Fibroblast of mammary gland (primary cell): ENCODE measurements around the gene SVIL.

Source experiments
- DNase-seq: peaks from one replicate; pipeline ENCODE4 v3.0.0-alpha.2; 2010; ENCODE audit warnings: low read depth
- H3K4me3 ChIP-seq: 2 replicates; pipeline ENCODE4 v1.5.1; 2011; ENCODE audit warnings: low read depth, mild to moderate bottlenecking, low read length, moderate library complexity; ENCODE audit not compliant: control insufficient read depth
- TF ChIP-seq, protein P1 (sequence below): conservative IDR thresholded peaks from 2 replicates; pipeline ENCODE4 v1.5.1; 2011; ENCODE audit warnings: low read depth, low read length, inconsistent platforms; ENCODE audit not compliant: control insufficient read depth, insufficient read depth

SVIL gene

GRCh38 chr10:29532256-29532878 is 102.4 kb downstream of the SVIL start:
- H3K4me3 ChIP-seq, result no peak overlapping the region
- TF ChIP-seq, protein P1, sequence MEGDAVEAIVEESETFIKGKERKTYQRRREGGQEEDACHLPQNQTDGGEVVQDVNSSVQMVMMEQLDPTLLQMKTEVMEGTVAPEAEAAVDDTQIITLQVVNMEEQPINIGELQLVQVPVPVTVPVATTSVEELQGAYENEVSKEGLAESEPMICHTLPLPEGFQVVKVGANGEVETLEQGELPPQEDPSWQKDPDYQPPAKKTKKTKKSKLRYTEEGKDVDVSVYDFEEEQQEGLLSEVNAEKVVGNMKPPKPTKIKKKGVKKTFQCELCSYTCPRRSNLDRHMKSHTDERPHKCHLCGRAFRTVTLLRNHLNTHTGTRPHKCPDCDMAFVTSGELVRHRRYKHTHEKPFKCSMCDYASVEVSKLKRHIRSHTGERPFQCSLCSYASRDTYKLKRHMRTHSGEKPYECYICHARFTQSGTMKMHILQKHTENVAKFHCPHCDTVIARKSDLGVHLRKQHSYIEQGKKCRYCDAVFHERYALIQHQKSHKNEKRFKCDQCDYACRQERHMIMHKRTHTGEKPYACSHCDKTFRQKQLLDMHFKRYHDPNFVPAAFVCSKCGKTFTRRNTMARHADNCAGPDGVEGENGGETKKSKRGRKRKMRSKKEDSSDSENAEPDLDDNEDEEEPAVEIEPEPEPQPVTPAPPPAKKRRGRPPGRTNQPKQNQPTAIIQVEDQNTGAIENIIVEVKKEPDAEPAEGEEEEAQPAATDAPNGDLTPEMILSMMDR, result no peak
- DNase-seq, result no peak

- TF ChIP-seq, protein P1, result no peak
- H3K4me3 ChIP-seq, result no peak overlapping the region
- DNase-seq, result no peak
These were observed 104.4 kb downstream of the SVIL start for GRCh38 chr10:29530112-29530976.

- no peak overlapping the region for H3K4me3 ChIP-seq
- TF ChIP-seq, protein P1, result no peak
- DNase-seq, result no peak
These were observed 105.6 kb downstream of the SVIL start for GRCh38 chr10:29529146-29529545.

- TF ChIP-seq, protein P1, result no peak
- no peak overlapping the region for H3K4me3 ChIP-seq
- no peak for DNase-seq
These were observed 109.0 kb downstream of the SVIL start for GRCh38 chr10:29525762-29526161.

DNA sequence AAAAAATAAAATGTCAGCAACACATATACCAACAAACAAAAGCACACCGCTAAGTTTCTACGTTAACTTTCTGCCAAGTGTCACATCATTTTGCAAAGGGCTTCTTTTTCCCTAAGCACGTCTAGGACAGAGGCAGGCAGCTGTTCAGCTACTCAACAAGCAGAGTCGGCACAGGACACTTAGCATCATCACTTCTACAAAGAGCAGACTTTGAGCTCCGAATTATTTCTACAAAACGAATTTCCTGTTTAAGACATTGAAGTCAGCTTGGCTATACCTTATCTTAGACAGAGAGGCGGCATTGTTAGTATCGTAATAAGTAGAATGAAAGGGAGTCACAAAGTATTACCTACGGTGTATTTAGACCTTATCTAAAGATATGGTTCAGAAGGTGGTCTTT is 110.1 kb downstream of the SVIL start:
- no peak for DNase-seq
- TF ChIP-seq, protein P1, result no peak
- no peak overlapping the region for H3K4me3 ChIP-seq

DNA sequence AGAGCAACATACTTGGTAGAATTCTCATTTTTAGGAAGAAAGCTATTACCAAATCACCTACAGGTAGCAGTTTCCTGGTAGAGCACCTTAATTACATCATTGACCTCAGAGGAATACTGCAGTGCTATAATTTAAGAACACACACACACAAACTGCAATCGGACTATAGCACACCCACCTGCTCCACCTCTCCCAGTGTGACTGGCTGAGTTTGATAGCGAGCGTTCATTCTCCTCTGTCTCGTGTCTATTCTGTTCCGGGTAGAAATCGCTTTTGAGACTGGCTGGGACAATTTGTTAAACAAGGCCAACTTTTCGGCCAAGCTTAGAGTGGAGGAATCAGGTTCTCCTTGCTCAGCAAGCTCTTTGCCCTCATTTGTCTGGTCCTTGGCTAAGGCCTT is 110.5 kb downstream of the SVIL start:
- H3K4me3 ChIP-seq, result no peak overlapping the region
- TF ChIP-seq, protein P1, result no peak
- no peak for DNase-seq
